ENCODE results near the gene CCL4.
A peak's percentile ranks its signal among the peaks of the same experiment; 100 is the strongest.

The CCL4 gene

GRCh38 chr17:36129616-36130015 lies 26.0 kb downstream of the CCL4 start:
- Mint-ChIP-seq H3K36me3 (ENCODE audit: insufficient read depth) (peaks cover 17% of the 10 kb centered on the region), H3K4me3 (no peak overlapping the region), H3K27ac (peak overlapping the region in 1 of 2 donors; percentile 94), H3K4me1 (ENCODE audit: low read depth in 2 of 2) (peaks cover 43 to 66% of the 10 kb centered on the region in 2 donors), H3K27me3 (no peaks in the 10 kb centered on the region), H3K9me3 (peaks cover 0 to 4% of the 10 kb centered on the region in 2 donors)
- no peak for DNase-seq
- ATAC-seq (replicated peaks): no peak

- ATAC-seq (replicated peaks) (no peak), DNase-seq (no peak)
- Mint-ChIP-seq H3K4me1 (ENCODE audit: low read depth in 2 of 2) (peaks cover 40 to 67% of the 10 kb centered on the region in 2 donors), H3K9me3 (peaks cover 0 to 4% of the 10 kb centered on the region in 2 donors), H3K4me3 (no peak overlapping the region), H3K27me3 (no peaks in the 10 kb centered on the region), H3K36me3 (ENCODE audit: insufficient read depth) (peaks cover 18% of the 10 kb centered on the region), H3K27ac (no peak overlapping the region)
Measured at GRCh38 chr17:36130346-36130745, 26.7 kb downstream of the CCL4 start.

- peaks cover 39 to 67% of the 10 kb centered on the region in 2 donors for H3K4me1 Mint-ChIP-seq (ENCODE audit: low read depth in 2 of 2)
- peak overlapping the region in 1 of 2 donors; percentile 35 for H3K4me3 Mint-ChIP-seq
- no peaks in the 10 kb centered on the region for H3K9me3 Mint-ChIP-seq
- H3K27me3 Mint-ChIP-seq: no peaks in the 10 kb centered on the region
- peaks cover 15% of the 10 kb centered on the region for H3K36me3 Mint-ChIP-seq (ENCODE audit: insufficient read depth)
- peak overlapping the region in 1 of 2 donors; percentile 35 for H3K27ac Mint-ChIP-seq
- DNase-seq (no peak), ATAC-seq (replicated peaks) (no peak)
Measured at GRCh38 chr17:36131421-36131820, 27.8 kb downstream of the CCL4 start.

GRCh38 chr17:36131931-36132330 lies 28.3 kb downstream of the CCL4 start:
- ATAC-seq (replicated peaks) (no peak), DNase-seq (no peak)
- Mint-ChIP-seq H3K36me3 (ENCODE audit: insufficient read depth) (peaks cover 14% of the 10 kb centered on the region), H3K4me3 (no peak overlapping the region), H3K27me3 (no peaks in the 10 kb centered on the region), H3K4me1 (ENCODE audit: low read depth in 2 of 2) (peaks cover 35 to 64% of the 10 kb centered on the region in 2 donors), H3K27ac (peak overlapping the region in 1 of 2 donors; percentile 35), H3K9me3 (no peaks in the 10 kb centered on the region)

- no peaks in the 10 kb centered on the region for H3K9me3 Mint-ChIP-seq
- DNase-seq (no peak), ATAC-seq (replicated peaks) (no peak)
- H3K27ac Mint-ChIP-seq: peak overlapping the region in 1 of 2 donors; percentile 35
- H3K27me3 Mint-ChIP-seq: no peaks in the 10 kb centered on the region
- H3K4me1 Mint-ChIP-seq (ENCODE audit: low read depth in 2 of 2): peaks cover 34 to 64% of the 10 kb centered on the region in 2 donors
- H3K4me3 Mint-ChIP-seq: no peak overlapping the region
- peaks cover 14% of the 10 kb centered on the region for H3K36me3 Mint-ChIP-seq (ENCODE audit: insufficient read depth)
Measured at GRCh38 chr17:36132421-36132831, 28.8 kb downstream of the CCL4 start.

- peak overlapping the region in 1 of 2 donors; percentile 75 for H3K27ac Mint-ChIP-seq
- no peak overlapping the region for H3K4me3 Mint-ChIP-seq
- H3K36me3 Mint-ChIP-seq (ENCODE audit: insufficient read depth): peaks cover 14% of the 10 kb centered on the region
- no peaks in the 10 kb centered on the region for H3K9me3 Mint-ChIP-seq
- H3K4me1 Mint-ChIP-seq (ENCODE audit: low read depth in 2 of 2): peaks cover 27 to 57% of the 10 kb centered on the region in 2 donors
- no peak for DNase-seq
- no peaks in the 10 kb centered on the region for H3K27me3 Mint-ChIP-seq
- no peak for ATAC-seq (replicated peaks)
Measured at GRCh38 chr17:36133602-36134236, 30.1 kb downstream of the CCL4 start.

- no peak for DNase-seq
- Mint-ChIP-seq H3K27ac (peak overlapping the region; percentile 44 to 73), H3K27me3 (no peaks in the 10 kb centered on the region), H3K4me1 (ENCODE audit: low read depth in 2 of 2) (peaks cover 22 to 42% of the 10 kb centered on the region in 2 donors), H3K9me3 (no peaks in the 10 kb centered on the region), H3K4me3 (no peak overlapping the region), H3K36me3 (ENCODE audit: insufficient read depth) (peaks cover 9% of the 10 kb centered on the region)
- ATAC-seq (replicated peaks): no peak
Measured at GRCh38 chr17:36135465-36135864, 31.8 kb downstream of the CCL4 start.

GRCh38 chr17:36136036-36136435 lies 32.4 kb downstream of the CCL4 start:
- no peak for ATAC-seq (replicated peaks)
- Mint-ChIP-seq H3K27me3 (no peaks in the 10 kb centered on the region), H3K36me3 (ENCODE audit: insufficient read depth) (peaks cover 5% of the 10 kb centered on the region), H3K4me1 (ENCODE audit: low read depth in 2 of 2) (peaks cover 19 to 47% of the 10 kb centered on the region in 2 donors), H3K9me3 (no peaks in the 10 kb centered on the region), H3K27ac (peak overlapping the region; percentile 44 to 73), H3K4me3 (no peak overlapping the region)
- DNase-seq: no peak

- H3K4me3 Mint-ChIP-seq: no peak overlapping the region
- H3K9me3 Mint-ChIP-seq: no peaks in the 10 kb centered on the region
- no peak for ATAC-seq (replicated peaks)
- H3K27ac Mint-ChIP-seq: peak overlapping the region in 1 of 2 donors; percentile 76
- H3K4me1 Mint-ChIP-seq (ENCODE audit: low read depth in 2 of 2): peaks cover 23 to 49% of the 10 kb centered on the region in 2 donors
- no peak for DNase-seq
- peaks cover 5% of the 10 kb centered on the region for H3K36me3 Mint-ChIP-seq (ENCODE audit: insufficient read depth)
- H3K27me3 Mint-ChIP-seq: no peaks in the 10 kb centered on the region
Measured at GRCh38 chr17:36136439-36136838, 32.8 kb downstream of the CCL4 start.

GRCh38 chr17:36142235-36142634 lies 38.6 kb downstream of the CCL4 start:
- Mint-ChIP-seq H3K27ac (peak overlapping the region; percentile 56 to 63), H3K36me3 (ENCODE audit: insufficient read depth) (no peaks in the 10 kb centered on the region), H3K9me3 (no peaks in the 10 kb centered on the region), H3K4me1 (ENCODE audit: low read depth in 2 of 2) (peaks cover 20 to 55% of the 10 kb centered on the region in 2 donors), H3K4me3 (peak overlapping the region in 1 of 2 donors; percentile 4), H3K27me3 (no peaks in the 10 kb centered on the region)
- DNase-seq (no peak), ATAC-seq (replicated peaks) (no peak)

- ATAC-seq (replicated peaks) (no peak), DNase-seq (no peak)
- Mint-ChIP-seq H3K4me1 (ENCODE audit: low read depth in 2 of 2) (peaks cover 22 to 57% of the 10 kb centered on the region in 2 donors), H3K27me3 (no peaks in the 10 kb centered on the region), H3K4me3 (peak overlapping the region in 1 of 2 donors; percentile 4), H3K36me3 (ENCODE audit: insufficient read depth) (no peaks in the 10 kb centered on the region), H3K9me3 (no peaks in the 10 kb centered on the region), H3K27ac (peak overlapping the region; percentile 26 to 63)
Measured at GRCh38 chr17:36142806-36143205, 39.2 kb downstream of the CCL4 start.

GRCh38 chr17:36144014-36144413 lies 40.4 kb downstream of the CCL4 start:
- Mint-ChIP-seq H3K9me3 (no peaks in the 10 kb centered on the region), H3K36me3 (ENCODE audit: insufficient read depth) (no peaks in the 10 kb centered on the region)

GRCh38 chr17:36144981-36145729 lies 41.5 kb downstream of the CCL4 start:
- H3K36me3 Mint-ChIP-seq (ENCODE audit: insufficient read depth): no peaks in the 10 kb centered on the region
- H3K27me3 Mint-ChIP-seq: no peaks in the 10 kb centered on the region
- peak overlapping the region in 1 of 2 donors; percentile 92 for H3K27ac Mint-ChIP-seq
- no peak for DNase-seq
- H3K4me3 Mint-ChIP-seq: no peak overlapping the region
- peaks cover 30 to 66% of the 10 kb centered on the region in 2 donors for H3K4me1 Mint-ChIP-seq (ENCODE audit: low read depth in 2 of 2)
- no peak for ATAC-seq (replicated peaks)
- H3K9me3 Mint-ChIP-seq: no peaks in the 10 kb centered on the region

More at GRCh38 chr17:36144014-36144413, 40.4 kb downstream of the CCL4 start:
- no peaks in the 10 kb centered on the region for H3K27me3 Mint-ChIP-seq
- DNase-seq (no peak), ATAC-seq (replicated peaks) (no peak)
- H3K4me1 Mint-ChIP-seq (ENCODE audit: low read depth in 2 of 2): peaks cover 24 to 61% of the 10 kb centered on the region in 2 donors
- peak overlapping the region in 1 of 2 donors; percentile 3 for H3K4me3 Mint-ChIP-seq
- H3K27ac Mint-ChIP-seq: peak overlapping the region; percentile 1 to 26

GRCh38 chr17:36147601-36148000 lies 44.0 kb downstream of the CCL4 start:
- Mint-ChIP-seq H3K27me3 (no peaks in the 10 kb centered on the region), H3K9me3 (no peaks in the 10 kb centered on the region), H3K27ac (peak overlapping the region; percentile 26 to 92), H3K4me3 (peak overlapping the region; percentile 53 to 84), H3K4me1 (ENCODE audit: low read depth in 2 of 2) (peaks cover 20 to 47% of the 10 kb centered on the region in 2 donors), H3K36me3 (ENCODE audit: insufficient read depth) (no peaks in the 10 kb centered on the region)
- DNase-seq (no peak), ATAC-seq (replicated peaks) (no peak)
